Measurements from ENCODE around the gene C1D. TPM values are rescaled to one million over a fixed set of nuclear protein-coding genes. Genes with fewer than 3 reads are reported as not detected.

C1D gene
- total RNA-seq: 28.3 and 31.0 TPM in 2 replicates

DNA sequence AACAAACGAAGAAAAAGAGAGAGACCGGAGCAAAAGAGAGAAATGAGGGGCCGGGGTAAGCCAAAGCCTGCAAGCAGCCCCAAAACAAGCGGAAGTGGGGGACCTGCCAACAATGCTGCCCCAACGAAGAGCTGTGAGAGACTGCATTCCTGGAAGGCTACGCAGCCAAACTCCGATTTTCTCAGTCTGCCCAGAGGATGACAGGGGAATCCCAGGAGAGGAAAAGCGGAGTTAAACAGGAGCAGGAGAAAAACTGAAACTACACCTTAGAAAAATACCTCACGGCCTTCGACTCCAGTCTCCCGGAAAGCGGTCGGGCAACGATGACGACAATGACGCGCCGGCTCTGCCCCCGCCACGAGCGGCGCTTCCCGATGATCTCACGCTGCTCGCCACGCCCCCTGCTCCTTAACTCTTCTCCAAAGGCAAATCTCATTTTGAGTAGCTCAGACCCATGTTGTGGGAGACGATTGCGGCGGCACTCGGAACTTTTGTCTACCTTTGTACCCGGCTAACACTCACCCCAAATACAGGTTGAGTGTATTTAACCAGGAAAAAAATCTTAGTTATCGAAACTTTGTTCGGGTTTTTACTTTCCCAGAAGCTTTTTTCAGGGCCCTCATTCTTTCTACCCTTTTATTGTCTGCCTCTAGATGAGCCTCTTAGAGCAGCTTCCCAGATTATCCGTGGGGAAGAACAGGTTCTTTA lies at the start of gene C1D:
C1D (minus strand) TSS at position 325 of the 708 bp plus-strand sequence. CDS start 15,694 bp downstream, outside the sequence.
- peaks cover 10% of the 10 kb centered on the region for H3K27me3 Mint-ChIP-seq (ENCODE audit: insufficient read depth)
- H3K4me3 Mint-ChIP-seq: peak within 1 kb of the TSS; percentile 93
- H3K9me3 Mint-ChIP-seq: no peaks in the 10 kb centered on the region
- H3K27ac Mint-ChIP-seq: peak within 1 kb of the TSS; percentile 96
- H3K4me1 Mint-ChIP-seq (ENCODE audit: low read depth): peaks cover 35% of the 10 kb centered on the region
- H3K36me3 Mint-ChIP-seq (ENCODE audit: low read depth): peaks cover 4% of the 10 kb centered on the region
- intact Hi-C loops (cut with micrococcal nuclease): loop anchor here (1.0 kb wide), 5 partner anchors 94 to 666 kb away; partner anchors contain the start of genes APLF, ETAA1, FBXO48 and PNO1
- peak; percentile 90 for DNase-seq (ENCODE audit: low spot score)

- peaks cover 16% of the 10 kb centered on the region for H3K9me3 Mint-ChIP-seq
- H3K27ac Mint-ChIP-seq: no peak overlapping the region
- intact Hi-C loops (cut with micrococcal nuclease): no loop called here
- peaks cover 1% of the 10 kb centered on the region for H3K36me3 Mint-ChIP-seq (ENCODE audit: low read depth)
- H3K27me3 Mint-ChIP-seq (ENCODE audit: insufficient read depth): peaks cover 1% of the 10 kb centered on the region
- DNase-seq (ENCODE audit: low spot score): no peak
- H3K4me1 Mint-ChIP-seq (ENCODE audit: low read depth): no peaks in the 10 kb centered on the region
- H3K4me3 Mint-ChIP-seq: no peak overlapping the region
Observed at GRCh38 chr2:68110102-68110501, 47.3 kb upstream of the C1D start.

- Mint-ChIP-seq H3K4me1 (ENCODE audit: low read depth) (no peaks in the 10 kb centered on the region), H3K36me3 (ENCODE audit: low read depth) (peaks cover 1% of the 10 kb centered on the region), H3K9me3 (peaks cover 19% of the 10 kb centered on the region), H3K4me3 (no peak overlapping the region), H3K27me3 (ENCODE audit: insufficient read depth) (no peaks in the 10 kb centered on the region), H3K27ac (no peak overlapping the region)
- intact Hi-C loops (cut with micrococcal nuclease): no loop called here
- DNase-seq (ENCODE audit: low spot score): no peak
Observed at GRCh38 chr2:68108120-68108519, 45.3 kb upstream of the C1D start.

DNA sequence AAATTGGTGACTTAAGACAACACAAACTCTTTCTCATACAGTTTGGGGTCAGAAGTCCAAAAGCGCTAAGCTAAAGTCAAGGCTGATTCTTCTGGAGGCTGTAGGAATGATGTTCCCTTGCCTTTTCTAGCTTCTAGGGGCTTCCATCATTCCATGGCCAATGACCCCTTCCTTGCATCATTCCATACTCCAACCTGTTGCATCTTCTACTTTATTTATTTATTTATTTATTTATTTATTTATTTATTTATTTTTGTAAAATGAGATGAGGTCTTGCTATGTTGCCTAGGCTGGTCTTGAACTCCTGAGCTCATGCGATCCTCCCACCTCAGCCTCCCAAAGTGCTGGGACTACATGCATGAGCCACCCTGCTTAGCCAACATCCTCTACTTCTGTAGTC lies 44.7 kb upstream of the C1D start:
- H3K27ac Mint-ChIP-seq: no peak overlapping the region
- intact Hi-C loops (cut with micrococcal nuclease): no loop called here
- DNase-seq (ENCODE audit: low spot score): no peak
- H3K9me3 Mint-ChIP-seq: peaks cover 19% of the 10 kb centered on the region
- H3K36me3 Mint-ChIP-seq (ENCODE audit: low read depth): peaks cover 1% of the 10 kb centered on the region
- H3K27me3 Mint-ChIP-seq (ENCODE audit: insufficient read depth): no peaks in the 10 kb centered on the region
- H3K4me3 Mint-ChIP-seq: no peak overlapping the region
- H3K4me1 Mint-ChIP-seq (ENCODE audit: low read depth): no peaks in the 10 kb centered on the region

GRCh38 chr2:68104111-68104835 lies 41.5 kb upstream of the C1D start:
- Mint-ChIP-seq H3K4me1 (ENCODE audit: low read depth) (peaks cover 2% of the 10 kb centered on the region), H3K27ac (no peak overlapping the region), H3K9me3 (peaks cover 19% of the 10 kb centered on the region), H3K36me3 (ENCODE audit: low read depth) (peaks cover 1% of the 10 kb centered on the region), H3K27me3 (ENCODE audit: insufficient read depth) (no peaks in the 10 kb centered on the region), H3K4me3 (no peak overlapping the region)
- intact Hi-C loops (cut with micrococcal nuclease): no loop called here
- DNase-seq (ENCODE audit: low spot score): no peak

DNA sequence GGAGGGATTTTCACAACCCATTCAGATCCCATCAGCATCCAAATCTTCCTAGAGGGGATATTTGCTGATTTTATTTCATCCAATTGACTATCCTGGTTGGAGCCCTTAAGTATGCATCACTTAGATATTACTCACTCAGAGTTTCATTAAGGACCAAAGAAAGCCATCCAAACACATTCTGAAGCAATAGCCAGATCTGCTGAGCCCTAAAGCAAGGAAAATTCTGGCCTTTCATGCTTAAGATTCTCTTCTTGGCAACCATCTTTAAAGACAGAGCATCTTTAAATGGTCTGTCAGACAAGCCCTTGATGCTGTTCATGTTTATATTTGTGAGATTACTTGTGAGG lies 40.9 kb upstream of the C1D start:
- no peak for DNase-seq (ENCODE audit: low spot score)
- Mint-ChIP-seq H3K27me3 (ENCODE audit: insufficient read depth) (no peaks in the 10 kb centered on the region), H3K27ac (no peak overlapping the region), H3K36me3 (ENCODE audit: low read depth) (peaks cover 1% of the 10 kb centered on the region), H3K4me3 (no peak overlapping the region), H3K4me1 (ENCODE audit: low read depth) (peaks cover 6% of the 10 kb centered on the region), H3K9me3 (peaks cover 19% of the 10 kb centered on the region)
- intact Hi-C loops (cut with micrococcal nuclease): no loop called here

- Mint-ChIP-seq H3K27ac (no peak overlapping the region), H3K36me3 (ENCODE audit: low read depth) (peaks cover 1% of the 10 kb centered on the region), H3K4me3 (no peak overlapping the region), H3K27me3 (ENCODE audit: insufficient read depth) (no peaks in the 10 kb centered on the region), H3K9me3 (peaks cover 19% of the 10 kb centered on the region), H3K4me1 (ENCODE audit: low read depth) (peaks cover 6% of the 10 kb centered on the region)
- intact Hi-C loops (cut with micrococcal nuclease): no loop called here
- no peak for DNase-seq (ENCODE audit: low spot score)
Observed at GRCh38 chr2:68103030-68103708, 40.4 kb upstream of the C1D start.

- Mint-ChIP-seq H3K27me3 (ENCODE audit: insufficient read depth) (peaks cover 7% of the 10 kb centered on the region), H3K4me3 (no peak overlapping the region), H3K27ac (no peak overlapping the region), H3K36me3 (ENCODE audit: low read depth) (no peaks in the 10 kb centered on the region), H3K9me3 (peaks cover 4% of the 10 kb centered on the region), H3K4me1 (ENCODE audit: low read depth) (peaks cover 6% of the 10 kb centered on the region)
- no peak for DNase-seq (ENCODE audit: low spot score)
- intact Hi-C loops (cut with micrococcal nuclease): no loop called here
Observed at GRCh38 chr2:68100189-68100588, 37.4 kb upstream of the C1D start.

GRCh38 chr2:68099260-68099659 lies 36.5 kb upstream of the C1D start:
- no peaks in the 10 kb centered on the region for H3K36me3 Mint-ChIP-seq (ENCODE audit: low read depth)
- DNase-seq (ENCODE audit: low spot score): no peak
- peaks cover 6% of the 10 kb centered on the region for H3K4me1 Mint-ChIP-seq (ENCODE audit: low read depth)
- intact Hi-C loops (cut with micrococcal nuclease): no loop called here
- H3K27me3 Mint-ChIP-seq (ENCODE audit: insufficient read depth): peaks cover 7% of the 10 kb centered on the region
- no peak overlapping the region for H3K27ac Mint-ChIP-seq
- no peaks in the 10 kb centered on the region for H3K9me3 Mint-ChIP-seq
- no peak overlapping the region for H3K4me3 Mint-ChIP-seq

GRCh38 chr2:68098291-68098797 lies 35.5 kb upstream of the C1D start:
- Mint-ChIP-seq H3K27ac (no peak overlapping the region), H3K4me3 (no peak overlapping the region), H3K27me3 (ENCODE audit: insufficient read depth) (peaks cover 7% of the 10 kb centered on the region), H3K9me3 (no peaks in the 10 kb centered on the region), H3K4me1 (ENCODE audit: low read depth) (peaks cover 6% of the 10 kb centered on the region), H3K36me3 (ENCODE audit: low read depth) (no peaks in the 10 kb centered on the region)
- DNase-seq (ENCODE audit: low spot score): no peak
- intact Hi-C loops (cut with micrococcal nuclease): no loop called here

DNA sequence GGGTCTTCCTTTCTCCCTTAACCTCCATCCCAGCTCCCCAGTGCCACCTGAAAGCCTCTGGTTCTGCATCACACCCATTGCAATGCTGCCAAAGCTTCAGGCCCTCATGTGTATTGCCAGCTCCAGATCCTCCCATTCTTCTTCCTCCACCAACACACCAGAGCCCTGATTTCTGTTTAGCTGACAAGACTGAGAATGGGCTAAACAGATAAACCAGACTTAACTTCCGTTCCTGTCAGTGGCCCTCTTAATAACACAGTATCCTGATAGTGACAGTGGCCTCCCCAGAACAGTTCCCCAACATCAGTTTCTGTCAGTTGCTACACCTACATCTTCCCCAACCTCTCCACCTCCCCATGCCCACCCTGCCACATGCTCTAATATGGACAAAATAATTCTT lies 31.3 kb upstream of the C1D start:
- Mint-ChIP-seq H3K27me3 (ENCODE audit: insufficient read depth) (peaks cover 7% of the 10 kb centered on the region), H3K9me3 (no peaks in the 10 kb centered on the region), H3K4me1 (ENCODE audit: low read depth) (peaks cover 2% of the 10 kb centered on the region), H3K27ac (no peak overlapping the region), H3K4me3 (no peak overlapping the region), H3K36me3 (ENCODE audit: low read depth) (no peaks in the 10 kb centered on the region)
- intact Hi-C loops (cut with micrococcal nuclease): no loop called here
- no peak for DNase-seq (ENCODE audit: low spot score)

GRCh38 chr2:68093634-68094033 lies 30.8 kb upstream of the C1D start:
- peaks cover 7% of the 10 kb centered on the region for H3K27me3 Mint-ChIP-seq (ENCODE audit: insufficient read depth)
- intact Hi-C loops (cut with micrococcal nuclease): no loop called here

More at GRCh38 chr2:68093634-68094033, 30.8 kb upstream of the C1D start:
- Mint-ChIP-seq H3K36me3 (ENCODE audit: low read depth) (no peaks in the 10 kb centered on the region), H3K27ac (no peak overlapping the region), H3K9me3 (no peaks in the 10 kb centered on the region), H3K4me1 (ENCODE audit: low read depth) (no peaks in the 10 kb centered on the region), H3K4me3 (no peak overlapping the region)
- DNase-seq (ENCODE audit: low spot score): no peak

All from activated T-helper 1 cell treated with anti-CD3 and anti-CD28 coated beads, Interleukin-12 subunit alpha, Interleukin-12 subunit beta, Interleukin-2, Interleukin-4 antibody, amounts not matched to agents 30 ng/mL and 10 ng/mL and 1 ng/mL, durations not matched to agents 14 hours and 24 hours and 36 hours (primary cell).